ENCODE measurements around the gene S100A4. TPM values are rescaled to one million over a fixed set of nuclear protein-coding genes. Genes with fewer than 3 reads are reported as not detected.
"Not testable (repeated sequence)": the region's sequence is repeated elsewhere in the genome, so short reads cannot be mapped to it uniquely, and the experiment has no call there.

The S100A4 gene
- total RNA-seq, 4 donors from 2014 or later, result 40.8 to 138 (median 78.6) TPM

GRCh38 chr1:153527023-153527682, 18.5 kb downstream of the S100A4 start:
- no peaks in the 10 kb centered on the region for H3K36me3 ChIP-seq
- in situ Hi-C loops (cut with MboI; ENCODE audit: low pct_ligation_motif_present in 1 of 4, low pct_unique_long_range_greater_than_20kb in 1 of 4, low sequenced_read_pairs in 3 of 4) (loop anchor here in 1 of 4 donors (25.0 kb wide), 1 partner anchor 460 kb away; the partner anchor contains the start of genes JTB, RAB13 and RPS27), intact Hi-C loops (cut with DNase I; ENCODE audit: low total_unique reads) (no loop called here)
- H3K27ac ChIP-seq, result no peak overlapping the region
- TF ChIP-seq POLR2A (IDR thresholded peaks at IDR 0.05), result no peak
- no peak for TF ChIP-seq CTCF (IDR thresholded peaks at IDR 0.05)
- TF ChIP-seq POLR2AphosphoS5 (IDR thresholded peaks at IDR 0.05), result no peak
- TF ChIP-seq EP300 (IDR thresholded peaks at IDR 0.05; ENCODE audit: low read depth), result no peak
- no peaks in the 10 kb centered on the region for H3K27me3 ChIP-seq
- WGBS, 2 donors (ENCODE audit: low coverage in 1 of 2), result 80 to 85% methylated on average over 2 to 8 of the region's 8 CpGs
- H3K4me3 ChIP-seq, result no peak overlapping the region
- H3K4me1 ChIP-seq, result peaks cover 4 to 17% (median 6%) of the 10 kb centered on the region in 4 donors
- H3K9me3 ChIP-seq, result no peaks in the 10 kb centered on the region
- DNase-seq, result no peak

GRCh38 chr1:153526132-153526543, 19.5 kb downstream of the S100A4 start:
- no peaks in the 10 kb centered on the region for H3K36me3 ChIP-seq
- WGBS, 2 donors (ENCODE audit: low coverage in 1 of 2), result 60% methylated on average over 8 of the region's 8 CpGs; no CpG with 5 or more reads in 1 of the 2 donors
- H3K27me3 ChIP-seq, result no peaks in the 10 kb centered on the region
- H3K4me3 ChIP-seq, result no peak overlapping the region
- no peak for TF ChIP-seq POLR2A (IDR thresholded peaks at IDR 0.05)
- H3K9me3 ChIP-seq, result no peaks in the 10 kb centered on the region
- in situ Hi-C loops (cut with MboI; ENCODE audit: low pct_ligation_motif_present in 1 of 4, low pct_unique_long_range_greater_than_20kb in 1 of 4, low sequenced_read_pairs in 3 of 4) (loop anchor here in 1 of 4 donors (25.0 kb wide), 1 partner anchor 461 kb away; the partner anchor contains the start of genes JTB, RAB13 and RPS27), intact Hi-C loops (cut with DNase I; ENCODE audit: low total_unique reads) (no loop called here)
- peaks cover 0 to 7% (median 0%) of the 10 kb centered on the region in 4 donors for H3K4me1 ChIP-seq
- DNase-seq, result no peak
- H3K27ac ChIP-seq, result no peak overlapping the region

GRCh38 chr1:153525088-153525728, 20.4 kb downstream of the S100A4 start:
- TF ChIP-seq POLR2A (IDR thresholded peaks at IDR 0.05) (no peak), POLR2AphosphoS5 (IDR thresholded peaks at IDR 0.05) (no peak), CTCF (IDR thresholded peaks at IDR 0.05) (no peak), EP300 (IDR thresholded peaks at IDR 0.05; ENCODE audit: low read depth) (no peak)
- H3K4me3 ChIP-seq, result no peak overlapping the region
- H3K27ac ChIP-seq, result no peak overlapping the region
- no peaks in the 10 kb centered on the region for H3K9me3 ChIP-seq
- intact Hi-C loops (cut with DNase I; ENCODE audit: low total_unique reads), result no loop called here
- no peaks in the 10 kb centered on the region for H3K27me3 ChIP-seq
- no peak for DNase-seq
- no peaks in the 10 kb centered on the region for H3K36me3 ChIP-seq
- WGBS, 2 donors (ENCODE audit: low coverage in 1 of 2), result 51% methylated on average over 3 of the region's 3 CpGs; no CpG with 5 or more reads in 1 of the 2 donors
- in situ Hi-C loops (cut with MboI; ENCODE audit: low pct_ligation_motif_present in 1 of 4, low pct_unique_long_range_greater_than_20kb in 1 of 4, low sequenced_read_pairs in 3 of 4), result loop anchor here in 1 of 4 donors (25.0 kb wide), 1 partner anchor 462 kb away; the partner anchor contains the start of genes JTB, RAB13 and RPS27
- peaks cover 0 to 11% (median 0%) of the 10 kb centered on the region in 4 donors for H3K4me1 ChIP-seq

- 75% methylated on average over 13 of the region's 14 CpGs; no CpG with 5 or more reads in 1 of the 2 donors for WGBS, 2 donors (ENCODE audit: low coverage in 1 of 2)
Measured at GRCh38 chr1:153522353-153523048, 23.1 kb downstream of the S100A4 start.

GRCh38 chr1:153521808-153522207, 23.8 kb downstream of the S100A4 start:
- H3K27me3 ChIP-seq; H3K4me3 ChIP-seq; H3K9me3 ChIP-seq; H3K36me3 ChIP-seq; DNase-seq; intact Hi-C loops (cut with DNase I; ENCODE audit: low total_unique reads); H3K27ac ChIP-seq: not testable (repeated sequence)
- in situ Hi-C loops (cut with MboI; ENCODE audit: low pct_ligation_motif_present in 1 of 4, low pct_unique_long_range_greater_than_20kb in 1 of 4, low sequenced_read_pairs in 3 of 4), result loop anchor here in 3 of 4 donors (25.0 kb wide), 2 partner anchors 215 to 465 kb away; partner anchors contain the start of genes JTB (in 3 of the 3), RAB13 (in 3 of the 3), RPS27 (in 3 of the 3) and INTS3 (in 1 of the 3)
- WGBS, 2 donors (ENCODE audit: low coverage in 1 of 2), result 97% methylated on average over 30 of the region's 37 CpGs; no CpG with 5 or more reads in 1 of the 2 donors
- H3K4me1 ChIP-seq, result peaks cover 0 to 12% (median under 1%) of the 10 kb centered on the region in 4 donors

More at GRCh38 chr1:153522353-153523048, 23.1 kb downstream of the S100A4 start:
- H3K9me3 ChIP-seq; H3K4me3 ChIP-seq; intact Hi-C loops (cut with DNase I; ENCODE audit: low total_unique reads); H3K27ac ChIP-seq; DNase-seq; H3K36me3 ChIP-seq; H3K27me3 ChIP-seq: not testable (repeated sequence)
- peaks cover 0 to 11% (median 0%) of the 10 kb centered on the region in 4 donors for H3K4me1 ChIP-seq
- in situ Hi-C loops (cut with MboI; ENCODE audit: low pct_ligation_motif_present in 1 of 4, low pct_unique_long_range_greater_than_20kb in 1 of 4, low sequenced_read_pairs in 3 of 4), result loop anchor here in 3 of 4 donors (25.0 kb wide), 2 partner anchors 215 to 465 kb away; partner anchors contain the start of genes JTB (in 3 of the 3), RAB13 (in 3 of the 3), RPS27 (in 3 of the 3) and INTS3 (in 1 of the 3)

All from transverse colon (tissue), 4 donors.